Non-pigmented ciliary epithelial cell (primary cell): ENCODE measurements around the gene ARL15.

Source experiments
- DNase-seq: peaks from one replicate; pipeline ENCODE4 v3.0.0-alpha.2; 2010; ENCODE audit warnings: low read depth

Gene ARL15

DNA sequence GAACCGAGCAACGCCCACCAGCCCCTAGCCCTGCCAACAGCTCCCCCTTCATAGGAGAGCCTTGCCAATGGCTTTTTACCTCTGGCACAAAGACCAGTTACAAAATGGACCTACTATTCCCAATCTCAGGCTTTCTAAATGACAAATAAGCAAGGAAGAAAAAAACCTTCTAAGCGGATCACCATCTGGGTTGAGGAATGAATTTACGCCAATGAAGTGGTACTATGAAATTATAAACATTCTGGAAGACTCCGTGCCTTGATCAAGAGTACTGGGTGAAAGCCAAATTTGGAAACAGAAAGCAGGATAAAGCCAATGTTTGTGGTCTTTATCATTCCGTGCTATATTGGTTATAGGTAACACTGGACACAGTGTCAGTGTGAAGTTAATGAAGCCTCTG lies 378.0 kb downstream of the ARL15 start:
- no peak for DNase-seq

- no peak for DNase-seq
Observed at GRCh38 chr5:53930457-53930856, 379.9 kb downstream of the ARL15 start.

- no peak for DNase-seq
Observed at GRCh38 chr5:53929570-53929969, 380.8 kb downstream of the ARL15 start.

- DNase-seq: no peak
Observed at GRCh38 chr5:53929152-53929551, 381.2 kb downstream of the ARL15 start.

DNA sequence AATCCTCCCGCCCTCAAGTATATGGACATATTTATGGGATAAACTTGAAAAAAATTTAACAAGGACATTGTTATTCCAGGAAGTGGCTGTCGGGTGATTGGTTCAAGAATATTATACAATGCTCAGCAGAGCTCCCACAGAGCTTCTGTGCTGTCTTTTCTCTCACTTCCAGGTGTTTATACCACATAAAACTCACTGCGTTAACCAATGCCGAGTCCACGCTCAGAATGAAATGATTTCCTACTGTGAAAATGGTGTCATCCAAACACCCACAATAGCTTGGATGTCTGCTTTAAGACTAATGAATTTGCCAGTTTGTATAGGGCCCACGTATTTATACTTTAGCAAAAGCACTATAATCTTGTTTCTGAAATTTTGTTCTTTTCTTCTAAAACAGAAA lies 381.7 kb downstream of the ARL15 start:
- DNase-seq: no peak

- DNase-seq: no peak
Observed at GRCh38 chr5:53927668-53928247, 382.6 kb downstream of the ARL15 start.

- DNase-seq: no peak
Observed at GRCh38 chr5:53926026-53926425, 384.3 kb downstream of the ARL15 start.

- DNase-seq: no peak
Observed at GRCh38 chr5:53924392-53924791, 386.0 kb downstream of the ARL15 start.

- no peak for DNase-seq
Observed at GRCh38 chr5:53923961-53924360, 386.4 kb downstream of the ARL15 start.

GRCh38 chr5:53922508-53923498 lies 387.6 kb downstream of the ARL15 start:
- DNase-seq: no peak

DNA sequence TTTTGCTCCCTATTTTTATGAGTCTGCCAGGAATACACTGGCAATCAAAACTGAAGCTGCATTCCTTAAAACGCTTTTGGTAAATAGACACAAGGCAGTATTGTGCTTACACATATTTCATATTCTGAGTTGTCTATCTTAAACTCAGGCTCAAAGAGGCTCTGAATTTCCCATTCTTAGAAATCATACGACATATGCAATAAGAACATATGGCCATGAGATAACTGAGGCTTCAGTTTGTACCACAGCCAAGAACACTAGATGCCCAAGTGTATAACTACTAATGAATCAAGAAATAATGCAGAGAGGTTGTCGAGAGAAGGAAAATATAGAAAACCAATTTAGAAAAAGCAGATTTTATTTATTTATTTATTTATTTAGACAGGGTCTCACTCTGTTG lies 392.5 kb downstream of the ARL15 start:
- DNase-seq: no peak

DNA sequence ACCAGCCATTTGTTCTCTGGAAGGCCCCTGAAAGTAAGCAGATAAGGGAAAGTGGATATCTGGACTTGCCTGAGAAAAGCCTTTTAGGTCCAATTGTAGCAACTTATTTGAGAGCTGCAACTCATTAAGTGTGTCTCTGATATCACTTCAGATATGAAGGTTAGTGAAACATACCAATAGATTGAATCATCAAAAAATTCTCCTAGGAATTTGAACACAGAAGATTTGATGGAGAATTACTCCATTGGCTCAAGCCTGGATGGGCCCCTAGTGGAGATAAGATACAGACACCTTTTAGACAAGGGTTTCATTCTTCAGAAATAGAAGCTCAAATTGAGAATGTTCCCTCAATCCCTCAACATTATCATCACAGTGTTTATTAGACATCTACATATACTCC lies 393.3 kb downstream of the ARL15 start:
- DNase-seq: no peak

GRCh38 chr5:53915120-53915519 lies 395.3 kb downstream of the ARL15 start:
- no peak for DNase-seq

GRCh38 chr5:53913941-53914340 lies 396.4 kb downstream of the ARL15 start:
- no peak for DNase-seq

- no peak for DNase-seq
Observed at GRCh38 chr5:53908757-53909156, 401.6 kb downstream of the ARL15 start.

GRCh38 chr5:53907827-53908226 lies 402.5 kb downstream of the ARL15 start:
- DNase-seq: no peak

GRCh38 chr5:53906736-53907135 lies 403.6 kb downstream of the ARL15 start:
- no peak for DNase-seq

- no peak for DNase-seq
Observed at GRCh38 chr5:53902296-53902907, 408.0 kb downstream of the ARL15 start.

DNA sequence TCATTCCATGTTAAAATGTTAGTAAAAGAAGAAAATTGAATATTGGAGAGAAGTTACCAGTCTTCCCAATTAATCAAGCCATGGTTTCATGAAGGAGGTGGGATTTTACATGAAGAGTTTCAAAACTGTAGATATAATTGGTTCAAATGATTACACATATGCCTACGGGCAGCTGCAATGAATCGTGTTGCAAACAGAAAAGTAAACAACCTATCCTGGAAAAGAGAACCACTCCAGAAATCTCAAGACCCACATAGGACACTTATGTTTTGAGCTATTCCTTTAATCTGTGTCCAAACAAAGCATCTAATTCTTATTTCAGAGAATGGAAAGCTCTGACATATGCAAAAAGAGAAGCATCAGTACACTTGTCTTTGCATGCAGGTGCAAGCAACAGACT lies 409.7 kb downstream of the ARL15 start:
- DNase-seq: no peak

- DNase-seq: no peak
Observed at GRCh38 chr5:53895091-53895683, 415.2 kb downstream of the ARL15 start.

GRCh38 chr5:53893626-53894025 lies 416.7 kb downstream of the ARL15 start:
- DNase-seq: no peak

DNA sequence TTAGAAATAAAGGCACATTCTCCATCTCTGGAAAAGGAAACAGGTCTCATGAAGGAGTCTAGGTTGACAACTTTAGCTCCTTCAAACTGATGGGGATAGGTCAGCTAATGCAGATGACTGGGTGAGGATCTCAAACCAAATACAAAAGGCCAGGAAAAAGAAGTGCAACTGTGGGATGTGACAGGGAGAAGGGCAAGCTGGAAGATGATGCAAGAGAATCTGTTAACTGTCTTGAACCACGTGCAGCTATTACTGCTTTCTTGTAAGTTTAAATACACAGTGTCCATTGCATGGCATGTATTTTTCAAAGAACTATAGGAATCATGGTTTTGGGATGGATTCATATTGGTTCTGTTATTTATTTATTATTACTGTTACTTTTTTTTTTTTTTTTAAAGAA lies 418.1 kb downstream of the ARL15 start:
- DNase-seq: no peak

DNA sequence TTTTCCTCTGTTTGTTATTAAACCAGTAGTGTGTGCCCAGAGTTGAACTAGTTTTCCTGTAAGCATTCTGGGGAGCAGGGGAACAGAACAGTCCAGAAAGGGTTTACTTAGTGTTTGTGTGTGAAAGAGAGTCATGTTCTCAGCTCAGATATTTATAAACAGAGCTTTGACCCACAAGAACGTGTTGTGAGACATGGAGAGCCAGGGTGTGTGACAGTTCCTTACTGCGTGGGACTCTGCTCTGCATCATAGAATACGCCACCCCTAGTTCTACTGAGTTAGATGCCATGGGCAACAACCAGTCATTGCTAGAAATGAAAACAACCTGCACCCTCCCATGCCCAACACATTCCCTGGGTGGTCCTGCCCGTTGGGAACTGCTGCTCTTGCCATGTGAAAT lies 419.2 kb downstream of the ARL15 start:
- no peak for DNase-seq
